GM12878 (cell line): ENCODE results near the gene TSGA10. TPM values are rescaled to one million over a fixed set of nuclear protein-coding genes. Genes with fewer than 3 reads are reported as not detected.

Source experiments
- ATAC-seq: fragments of 200-7000 bp; cut with Tn5 transposase; 3 replicates; pipeline ENCODE4 v1.9.1; 2020; ENCODE audit warnings: mild to moderate bottlenecking, moderate library complexity
- BruUV-seq: library from RNA; stranded (reverse); fragments of 400-500 nt; replicated peaks from 2 replicates; lab custom pipeline; 2021; lab: Mats Ljungman, UMichigan
- CTCF ChIA-PET: fragments of 300-600 bp; sonication (Branson Sonifier 250); formaldehyde crosslinking; extraction: SDS; loops from one replicate; lab custom pipeline; 2021; ENCODE audit warnings: inconsistent platforms; lab: Yijun Ruan, JAX
- POLR2A ChIA-PET: fragments of 350-600 bp; formaldehyde crosslinking; extraction: SDS; loops from one replicate; lab custom pipeline; 2021; ENCODE audit warnings: inconsistent platforms; lab: Charles Lee
- RAD21 ChIA-PET: fragments of 300-600 bp; sonication (Branson Sonifier 250); formaldehyde crosslinking; loops from one replicate; lab custom pipeline; 2023; ENCODE audit warnings: antibody characterized with exemption; ENCODE audit not compliant: unreplicated experiment; lab: Charles Lee
- SMC1A ChIA-PET: fragments of 300-600 bp; sonication (Branson Sonifier 250); formaldehyde crosslinking; loops from one replicate; lab custom pipeline; 2023; ENCODE audit not compliant: unreplicated experiment, uncharacterized antibody; lab: Charles Lee
- DNase-seq: peaks from one replicate; pipeline ENCODE4 v3.0.0-alpha.2; 2011; ENCODE audit warnings: low read depth, low spot score
- FAIRE-seq: peaks from 3 replicates; lab custom pipeline; 2011; peaks lifted over from hg19 to GRCh38; lab: Jason Lieb, UNC
- H2AFZ ChIP-seq: 2 replicates; pipeline ENCODE4 v1.6.0; 2011; ENCODE audit warnings: low read depth, low read length, control low read depth; ENCODE audit not compliant: control insufficient read depth
- H3K27ac ChIP-seq: 2 replicates; pipeline ENCODE4 v1.5.1; 2011; ENCODE audit warnings: control low read depth; ENCODE audit not compliant: control insufficient read depth, insufficient read depth
- H3K27me3 ChIP-seq, 2 experiments: replicated peaks in 1 of 2; 2 replicates each; pipeline versions ENCODE4 v1.6.0 to v1.6.1; 2011; ENCODE audit warnings: low read length in 1 of 2; ENCODE audit not compliant: control insufficient read depth in 2 of 2, insufficient read depth in 2 of 2
- H3K36me3 ChIP-seq, 2 experiments: 2 replicates each; pipeline ENCODE4 v1.5.1; 2011; ENCODE audit warnings: low read length in 1 of 2; ENCODE audit not compliant: control insufficient read depth in 2 of 2, insufficient read depth in 2 of 2
- H3K4me1 ChIP-seq: 2 replicates; pipeline ENCODE4 v1.6.1; 2011; ENCODE audit warnings: mild to moderate bottlenecking, low read length, moderate library complexity, mixed read lengths; ENCODE audit not compliant: control insufficient read depth, insufficient read depth
- H3K4me2 ChIP-seq: 2 replicates; pipeline ENCODE4 v1.6.0; 2011; ENCODE audit warnings: control low read depth; ENCODE audit not compliant: control insufficient read depth, insufficient read depth
- H3K4me3 ChIP-seq: fragments of 200-600 bp; sonication (generic); 2 replicates; pipeline ENCODE4 v1.5.1; 2016
- H3K79me2 ChIP-seq: 2 replicates; pipeline ENCODE4 v1.6.0; 2011; ENCODE audit warnings: low read length; ENCODE audit not compliant: control insufficient read depth, insufficient read depth
- H3K9ac ChIP-seq: 2 replicates; pipeline ENCODE4 v1.8.0; 2011; ENCODE audit warnings: low read length, control low read depth, mixed read lengths; ENCODE audit not compliant: control insufficient read depth, insufficient read depth
- H3K9me3 ChIP-seq: replicated peaks from 3 replicates; pipeline ENCODE4 v1.5.1; 2011; ENCODE audit warnings: mild to moderate bottlenecking, low read length; ENCODE audit not compliant: control insufficient read depth, insufficient read depth
- H4K20me1 ChIP-seq: 2 replicates; pipeline ENCODE4 v1.6.0; 2011; ENCODE audit not compliant: control insufficient read depth, insufficient read depth
- ATF7 ChIP-seq: fragments of 450-650 bp; IDR thresholded peaks from 2 replicates; pipeline ENCODE4 v1.6.1; 2016; ENCODE audit warnings: low read depth, mild to moderate bottlenecking
- BCL11A ChIP-seq: IDR thresholded peaks from 2 replicates; pipeline ENCODE4 v1.6.1; 2011; ENCODE audit warnings: low read depth, low read length
- BCL3 ChIP-seq: IDR thresholded peaks from 2 replicates; pipeline ENCODE4 v1.6.1; 2011; ENCODE audit warnings: borderline replicate concordance, low read depth, mild to moderate bottlenecking, moderate library complexity, low read length; ENCODE audit not compliant: insufficient read depth, poor library complexity, severe bottlenecking
- EGR1 ChIP-seq, 2 experiments: IDR thresholded peaks; 1 replicate in 1 of 2; 2 replicates in 1 of 2; pipeline ENCODE4 v1.6.1; 2011 to 2012; ENCODE audit warnings: low read depth in 2 of 2, low read length in 2 of 2, borderline replicate concordance in 1 of 2, mild to moderate bottlenecking in 1 of 2, moderate library complexity in 1 of 2
- ELK1 ChIP-seq: IDR thresholded peaks from 2 replicates; pipeline ENCODE4 v1.6.1; 2012; ENCODE audit warnings: low read depth, low read length, improper control_type of control experiment
- FOXM1 ChIP-seq: IDR thresholded peaks from 2 replicates; pipeline ENCODE4 v1.6.1; 2012; ENCODE audit warnings: low read depth, mild to moderate bottlenecking, inconsistent platforms, low read length, moderate library complexity
- GATAD2B ChIP-seq: fragments of 450-650 bp; conservative IDR thresholded peaks from 2 replicates; pipeline ENCODE4 v1.6.1; 2017; ENCODE audit warnings: low read depth, mild to moderate bottlenecking, moderate library complexity
- JUND ChIP-seq: IDR thresholded peaks from 2 replicates; pipeline ENCODE4 v1.6.1; 2012; ENCODE audit warnings: low read depth, mild to moderate bottlenecking, low read length, improper control_type of control experiment, moderate library complexity
- NFXL1 ChIP-seq: fragments of 450-650 bp; IDR thresholded peaks from 2 replicates; pipeline ENCODE4 v1.6.1; 2017; ENCODE audit warnings: antibody characterized with exemption, mild to moderate bottlenecking, borderline replicate concordance
- RAD51 ChIP-seq: fragments of 450-650 bp; IDR thresholded peaks from 2 replicates; pipeline ENCODE4 v1.6.1; 2016; ENCODE audit warnings: moderate library complexity, mild to moderate bottlenecking, inconsistent platforms
- SKIL ChIP-seq: fragments of 450-650 bp; IDR thresholded peaks from 2 replicates; pipeline ENCODE4 v1.6.1; 2017; ENCODE audit warnings: mild to moderate bottlenecking, low read depth, inconsistent platforms; ENCODE audit not compliant: poor library complexity, severe bottlenecking
- SUPT20H ChIP-seq: IDR thresholded peaks from 2 replicates; pipeline ENCODE4 v1.6.1; 2011; ENCODE audit warnings: low read depth, mild to moderate bottlenecking, low read length, moderate library complexity, borderline replicate concordance; ENCODE audit not compliant: control insufficient read depth
- SUZ12 ChIP-seq: fragments of 200-600 bp; sonication (generic); IDR thresholded peaks from one replicate; pipeline ENCODE4 v1.6.1; 2018; ENCODE audit warnings: antibody characterized with exemption, mild to moderate bottlenecking; ENCODE audit not compliant: unreplicated experiment
- ZBTB33 ChIP-seq: fragments of 450-650 bp; IDR thresholded peaks from 2 replicates; pipeline ENCODE4 v1.6.1; 2017; ENCODE audit warnings: mild to moderate bottlenecking
- ZNF24 ChIP-seq: fragments of 450-650 bp; IDR thresholded peaks from 2 replicates; pipeline ENCODE4 v1.6.1; 2017; ENCODE audit warnings: antibody characterized with exemption, mild to moderate bottlenecking
- WGBS: methylation state at CpG from one replicate; pipeline ENCODE4 v1.1.6; 2016; ENCODE audit warnings: low lambda C conversion rate; ENCODE audit not compliant: insufficient replicate concordance, insufficient coverage; ENCODE audit errors: missing lambda C conversion rate; 5-methylcytosine and 5-hydroxymethylcytosine counted together
- in situ Hi-C: fragments of 300-500 bp; cut with MboI; formaldehyde crosslinking; loops from 9 replicates; pipeline ENCODE4 v1.14.3; 2018; ENCODE audit warnings: mixed read lengths
- intact Hi-C: fragments of 100-400 bp; cut with micrococcal nuclease; formaldehyde crosslinking; loops from one replicate; pipeline ENCODE4 v1.14.2; 2022; ENCODE audit not compliant: unreplicated experiment
- polyA plus RNA-seq, 11 experiments: library from polyadenylated mRNA; depleted of rRNA in 4 of 11; unstranded in 6 of 11; stranded (reverse) in 5 of 11; fragments of >200 nt; fragmentation: Nextera tagmentation in 4 of 11; fragmentation: Illumina TruSeq in 1 of 11; extraction: Ambion mirVana in 4 of 11; extraction: Trizol in 1 of 11; gene quantifications; 1 replicate in 1 of 11; 2 replicates in 10 of 11; pipeline versions ENCODE4 v1.2.1 to v1.2.3, GENCODE V29; 2011 to 2016; ENCODE audit warnings: inconsistent platforms in 2 of 11, missing spikeins in 2 of 11, low read depth in 1 of 11
- total RNA-seq, 4 experiments: library from RNA; depleted of rRNA in 3 of 4; stranded (reverse); fragments of >200 nt in 3 of 4; fragmentation: Illumina TruSeq in 1 of 4; extraction: Trizol in 1 of 4; gene quantifications; 2 replicates each; pipeline versions ENCODE4 v1.2.1 to v1.2.3, GENCODE V29; 2013 to 2021

The TSGA10 gene
- total and polyA plus RNA-seq, 10 of the 15 experiments (the other 5 are each of a cell fraction or from before 2014, with no cell fraction given): 5.3 to 13.5 (median 8.6) TPM

- TF ChIP-seq SKIL (peak; percentile 30), ATF7 (0 out of 2 replicates have a peak, but pooled peaks have one; percentile 23)
These were observed 66.7 kb downstream of the TSGA10 start (continued) for GRCh38 chr2:99088017-99088416.

GRCh38 chr2:99086385-99086784 lies 68.4 kb downstream of the TSGA10 start:
- FAIRE-seq: no peak
- RAD21 ChIA-PET: no interaction called here
- no peak for ATAC-seq
- H3K4me2 ChIP-seq: no peak overlapping the region
- no peaks in the 10 kb centered on the region for H3K79me2 ChIP-seq
- peaks cover 4% of the 10 kb centered on the region; the same call in 1 of the 2 replicates for H3K4me1 ChIP-seq
- no peak overlapping the region for H3K9ac ChIP-seq
- no peaks in the 10 kb centered on the region; the same call in 2 of the 3 replicates for H3K9me3 ChIP-seq
- POLR2A ChIA-PET: no interaction called here
- DNase-seq: no peak
- 91% methylated on average over 1 of the region's 1 CpG for WGBS
- no peak overlapping the region for H3K27ac ChIP-seq
- CTCF ChIA-PET: no interaction called here
- no peak overlapping the region for H3K4me3 ChIP-seq
- no peaks in the 10 kb centered on the region for H4K20me1 ChIP-seq
- BruUV-seq: no TSS peak
- no peak overlapping the region for H2AFZ ChIP-seq
- in situ Hi-C loops (no loop called here), intact Hi-C loops (loop anchor here (5.0 kb wide), 3 partner anchors 91 to 406 kb away; partner anchors contain the start of genes EIF5B, REV1 and TXNDC9)
- H3K36me3 ChIP-seq: no peaks in the 10 kb centered on the region
- SMC1A ChIA-PET: no interaction called here
- no peaks in the 10 kb centered on the region for H3K27me3 ChIP-seq
- TF ChIP-seq ELK1 (no peak), GATAD2B (no peak), EGR1 (IDR thresholded peaks at IDR 0.05; ENCODE audit: borderline replicate concordance in 1 of 2, low read depth in 2 of 2, low read length in 2 of 2) (no peak), FOXM1 (no peak), BCL11A (no peak), JUND (no peak), NFXL1 (no peak), BCL3 (no peak), SUPT20H (no peak), ZNF24 (no peak), SUZ12 (no peak), RAD51 (no peak), ZBTB33 (no peak)
